Right renal pelvis (tissue), 4 donors: Measurements from ENCODE around the gene RBM23. TPM values are rescaled to one million over a fixed set of nuclear protein-coding genes. Genes with fewer than 3 reads are reported as not detected.
"Not testable (repeated sequence)": the region's sequence is repeated elsewhere in the genome, so short reads cannot be mapped to it uniquely, and the experiment has no call there.

Experiments
- DNase-seq, 4 donors: peaks; one replicate each; pipeline ENCODE4 v3.0.0-alpha.2; 2013; ENCODE audit warnings: low read depth in 4 of 4, low spot score in 3 of 4, missing footprints in 1 of 4
- polyA plus RNA-seq, 4 donors: library from polyadenylated mRNA; unstranded; fragments of 120-200 nt; gene quantifications; one replicate each; pipeline ENCODE4 v1.2.1, GENCODE V29; 2013; ENCODE audit not compliant: insufficient read length in 4 of 4

Gene RBM23
- polyA plus RNA-seq, result 100 to 1,000 TPM; 114 to 126 (median 122) TPM

GRCh38 chr14:22918804-22919600 is at the start of gene RBM23:
Gene RBM23, minus strand, starts transcription at chr14:22919149.
- peak; percentile 100 for DNase-seq

GRCh38 chr14:22966783-22967269 is 47.9 kb upstream of the RBM23 start:
- no peak for DNase-seq

- not testable (repeated sequence) for DNase-seq
These were observed 47.2 kb upstream of the RBM23 start for GRCh38 chr14:22965916-22966782.

GRCh38 chr14:22962061-22962676 is 43.2 kb upstream of the RBM23 start:
- DNase-seq, result no peak

GRCh38 chr14:22955702-22956569 is 37.0 kb upstream of the RBM23 start:
- DNase-seq, result no peak

- no peak for DNase-seq
These were observed 33.5 kb upstream of the RBM23 start for GRCh38 chr14:22952418-22952817.

- DNase-seq, result not testable (repeated sequence)
These were observed 32.8 kb upstream of the RBM23 start for GRCh38 chr14:22951795-22952194.

- no peak for DNase-seq
These were observed 26.7 kb upstream of the RBM23 start for GRCh38 chr14:22945642-22946041.

GRCh38 chr14:22939684-22940083 is 20.7 kb upstream of the RBM23 start:
- no peak for DNase-seq

GRCh38 chr14:22935156-22935555 is 16.2 kb upstream of the RBM23 start:
- no peak for DNase-seq

GRCh38 chr14:22932146-22932545 is 13.2 kb upstream of the RBM23 start:
- DNase-seq, result no peak

- no peak for DNase-seq
These were observed 11.0 kb upstream of the RBM23 start for GRCh38 chr14:22929961-22930364.

- DNase-seq, result peak; percentile 99 to 100 (median 99)
These were observed 10.4 kb upstream of the RBM23 start, which contains the start of gene PRMT5 for GRCh38 chr14:22929104-22929960. Gene PRMT5, minus strand, starts transcription at chr14:22929376. Its CDS starts 15 bp downstream, at chr14:22929361.

- DNase-seq, result no peak
These were observed 9.5 kb upstream of the RBM23 start for GRCh38 chr14:22928237-22929103.

GRCh38 chr14:22926316-22926715 is 7.4 kb upstream of the RBM23 start:
- DNase-seq, result no peak

GRCh38 chr14:22925513-22925912 is 6.6 kb upstream of the RBM23 start:
- no peak for DNase-seq

- DNase-seq, result no peak
These were observed 4.8 kb upstream of the RBM23 start for GRCh38 chr14:22923746-22924145.

- no peak for DNase-seq
These were observed 3.3 kb upstream of the RBM23 start for GRCh38 chr14:22922294-22922693.
